D721Med (cell line): Measurements from ENCODE around the gene COMMD10.

ENCODE experiments used
- DNase-seq: peaks from one replicate; pipeline ENCODE4 v3.0.0; 2011; ENCODE audit warnings: low spot score; ENCODE audit not compliant: insufficient read length
- FAIRE-seq: peaks from 2 replicates; lab custom pipeline; 2011; peaks lifted over from hg19 to GRCh38; lab: Jason Lieb, UNC
- TF ChIP-seq, protein P1 (sequence below): IDR thresholded peaks from 2 replicates; pipeline ENCODE4 v1.5.1; 2012; ENCODE audit warnings: mild to moderate bottlenecking, control low read depth; ENCODE audit not compliant: insufficient read depth; ENCODE audit errors: missing control alignments

The COMMD10 gene

DNA sequence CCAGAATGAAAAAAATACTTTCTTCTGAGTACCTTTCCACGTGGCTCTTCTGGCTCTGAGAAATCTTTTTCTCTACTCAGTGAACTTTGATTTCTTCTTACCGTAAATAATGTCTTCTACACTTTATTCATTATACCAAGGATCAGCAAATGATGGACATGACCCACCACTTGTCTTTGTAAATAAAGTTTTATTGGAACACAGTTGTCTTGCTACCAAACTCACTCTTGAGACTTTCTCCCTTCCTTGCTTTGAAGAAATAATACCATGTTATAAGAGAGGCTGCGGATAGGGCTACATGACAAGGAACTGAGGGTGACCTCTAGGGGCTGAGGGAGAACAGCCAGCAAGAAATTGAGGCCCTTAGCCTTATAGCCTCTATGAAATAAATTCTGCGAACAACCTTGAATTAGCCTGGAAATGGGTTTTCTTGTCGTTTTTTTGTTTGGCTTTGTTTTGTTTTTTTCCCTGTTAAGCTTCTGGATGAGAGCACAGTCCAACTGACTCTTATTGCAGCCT, 212.5 kb downstream of the COMMD10 start:
- FAIRE-seq: no peak
- no peak for DNase-seq
- TF ChIP-seq, protein P1, sequence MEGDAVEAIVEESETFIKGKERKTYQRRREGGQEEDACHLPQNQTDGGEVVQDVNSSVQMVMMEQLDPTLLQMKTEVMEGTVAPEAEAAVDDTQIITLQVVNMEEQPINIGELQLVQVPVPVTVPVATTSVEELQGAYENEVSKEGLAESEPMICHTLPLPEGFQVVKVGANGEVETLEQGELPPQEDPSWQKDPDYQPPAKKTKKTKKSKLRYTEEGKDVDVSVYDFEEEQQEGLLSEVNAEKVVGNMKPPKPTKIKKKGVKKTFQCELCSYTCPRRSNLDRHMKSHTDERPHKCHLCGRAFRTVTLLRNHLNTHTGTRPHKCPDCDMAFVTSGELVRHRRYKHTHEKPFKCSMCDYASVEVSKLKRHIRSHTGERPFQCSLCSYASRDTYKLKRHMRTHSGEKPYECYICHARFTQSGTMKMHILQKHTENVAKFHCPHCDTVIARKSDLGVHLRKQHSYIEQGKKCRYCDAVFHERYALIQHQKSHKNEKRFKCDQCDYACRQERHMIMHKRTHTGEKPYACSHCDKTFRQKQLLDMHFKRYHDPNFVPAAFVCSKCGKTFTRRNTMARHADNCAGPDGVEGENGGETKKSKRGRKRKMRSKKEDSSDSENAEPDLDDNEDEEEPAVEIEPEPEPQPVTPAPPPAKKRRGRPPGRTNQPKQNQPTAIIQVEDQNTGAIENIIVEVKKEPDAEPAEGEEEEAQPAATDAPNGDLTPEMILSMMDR: no peak

GRCh38 chr5:116299746-116300640, 215.2 kb downstream of the COMMD10 start:
- no peak for DNase-seq
- TF ChIP-seq, protein P1: no peak
- no peak for FAIRE-seq

GRCh38 chr5:116301110-116301509, 216.3 kb downstream of the COMMD10 start:
- FAIRE-seq: no peak
- TF ChIP-seq, protein P1: no peak
- DNase-seq: no peak

GRCh38 chr5:116303340-116303739, 218.5 kb downstream of the COMMD10 start:
- TF ChIP-seq, protein P1: no peak
- no peak for DNase-seq
- no peak for FAIRE-seq

DNA sequence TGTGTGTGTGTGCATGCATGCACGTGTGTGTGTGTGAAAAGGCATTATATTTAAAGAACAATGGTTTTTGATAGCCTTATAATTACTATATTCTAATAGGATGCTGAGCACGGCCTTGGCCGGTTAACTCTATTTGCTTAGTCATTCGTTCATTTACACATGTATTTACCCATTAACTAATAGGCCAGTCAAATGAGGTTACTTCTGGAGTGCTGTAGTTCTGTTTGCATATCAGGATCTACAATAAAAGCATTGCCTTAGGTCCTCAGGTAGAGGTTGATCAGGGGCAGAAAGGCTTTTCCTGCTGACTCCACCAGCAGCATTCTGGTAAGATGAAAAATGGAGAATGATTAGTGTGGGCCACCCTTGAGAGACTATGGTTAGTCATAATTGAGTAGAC, 219.0 kb downstream of the COMMD10 start:
- no peak for DNase-seq
- TF ChIP-seq, protein P1: no peak
- no peak for FAIRE-seq

GRCh38 chr5:116305899-116306298, 221.1 kb downstream of the COMMD10 start:
- TF ChIP-seq, protein P1: no peak
- no peak for FAIRE-seq

DNA sequence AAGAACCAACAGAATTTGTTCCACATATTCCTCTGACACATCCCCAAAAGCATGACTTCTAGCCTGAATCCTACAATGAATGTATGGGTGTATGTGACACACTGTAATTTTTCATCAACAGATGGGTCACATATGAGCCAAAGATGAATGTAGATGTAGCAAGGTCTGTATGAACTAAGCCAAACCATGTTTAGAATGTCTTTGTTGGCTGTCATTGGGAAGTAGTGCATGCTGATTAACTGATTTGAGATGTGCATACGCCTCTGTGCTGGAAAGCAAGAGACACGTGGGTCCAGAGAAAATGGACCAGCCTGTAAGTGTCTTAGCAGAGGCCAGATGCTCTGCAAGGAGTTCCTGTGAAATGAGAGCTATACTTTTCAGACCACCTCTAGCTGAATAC, 222.0 kb downstream of the COMMD10 start:
- TF ChIP-seq, protein P1: no peak
- DNase-seq: no peak
- FAIRE-seq: no peak

More at GRCh38 chr5:116305899-116306298, 221.1 kb downstream of the COMMD10 start:
- DNase-seq: no peak
